ENCODE measurements around the gene WDR77.

Gene WDR77

GRCh38 chr1:111486431-111486830 lies 37.4 kb upstream of the WDR77 start:
- Histone ChIP-seq H4K8ac (ENCODE audit: low read depth, low read length) (no peak overlapping the region), H2BK120ac (ENCODE audit: low read depth, low read length) (no peak overlapping the region), H3K4me1 (ENCODE audit: control insufficient read depth in 2 of 2, insufficient read depth in 1 of 2, low read depth in 1 of 2, low read length in 2 of 2) (no peaks in the 10 kb centered on the region), H2BK12ac (ENCODE audit: low read length) (no peak overlapping the region), H3K9me3 (replicated peaks in 1 of 2; ENCODE audit: control insufficient read depth in 2 of 2, insufficient read depth in 1 of 2, low read depth in 1 of 2, low read length in 2 of 2) (no peaks in the 10 kb centered on the region), H4K91ac (ENCODE audit: low read depth, low read length, poor library complexity) (no peak overlapping the region), H2BK5ac (ENCODE audit: low read length) (no peak overlapping the region), H3K4me3 (ENCODE audit: low read length in 2 of 2) (no peak overlapping the region), H3K36me3 (replicated peaks in 1 of 2; ENCODE audit: control insufficient read depth in 2 of 2, insufficient read depth in 2 of 2, low read length in 2 of 2) (no peaks in the 10 kb centered on the region), H3K23ac (ENCODE audit: low read depth, low read length, poor library complexity) (no peak overlapping the region), H3K79me1 (ENCODE audit: low read depth, low read length) (no peaks in the 10 kb centered on the region), H2BK15ac (ENCODE audit: low read length) (no peak overlapping the region), H3K27ac (replicated peaks; ENCODE audit: low read length) (no peak overlapping the region), H2AK5ac (ENCODE audit: low read depth, low read length) (no peak overlapping the region), H3K9ac (ENCODE audit: low read depth, low read length, poor library complexity) (peak overlapping the region; percentile 63), H3K14ac (ENCODE audit: low read length) (no peak overlapping the region), H3K4ac (ENCODE audit: low read length) (no peak overlapping the region), H3K27me3 (ENCODE audit: control insufficient read depth in 3 of 3, insufficient read depth in 3 of 3, low read depth in 1 of 3, low read length in 3 of 3) (peaks cover 0 to 18% (median 0%) of the 10 kb centered on the region in 3 experiments), H3K4me2 (ENCODE audit: insufficient read depth, low read length, poor library complexity, severe bottlenecking) (no peak overlapping the region), H2AFZ (ENCODE audit: low read length) (no peak overlapping the region), H3K18ac (ENCODE audit: low read length) (no peak overlapping the region)
- no CpG with 5 or more reads among the region's 7 CpGs for WGBS, 2 donors (ENCODE audit: extremely low coverage in 2 of 2, insufficient read length in 2 of 2, insufficient replicate concordance in 1 of 2)
- no peak for DNase-seq (ENCODE audit: low spot score)

- H3K27ac ChIP-seq (replicated peaks; ENCODE audit: low read length) = no peak overlapping the region
- no peak overlapping the region for H3K18ac ChIP-seq (ENCODE audit: low read length)
- no peak overlapping the region for H3K4me2 ChIP-seq (ENCODE audit: insufficient read depth, low read length, poor library complexity, severe bottlenecking)
- H4K8ac ChIP-seq (ENCODE audit: low read depth, low read length) = no peak overlapping the region
- no peaks in the 10 kb centered on the region for H3K79me1 ChIP-seq (ENCODE audit: low read depth, low read length)
- no peak overlapping the region for H2BK15ac ChIP-seq (ENCODE audit: low read length)
- no peaks in the 10 kb centered on the region for H3K4me1 ChIP-seq (ENCODE audit: control insufficient read depth in 2 of 2, insufficient read depth in 1 of 2, low read depth in 1 of 2, low read length in 2 of 2)
- H2AFZ ChIP-seq (ENCODE audit: low read length) = no peak overlapping the region
- no peak overlapping the region for H3K4me3 ChIP-seq (ENCODE audit: low read length in 2 of 2)
- H3K36me3 ChIP-seq (replicated peaks in 1 of 2; ENCODE audit: control insufficient read depth in 2 of 2, insufficient read depth in 2 of 2, low read length in 2 of 2) = no peaks in the 10 kb centered on the region
- no peak overlapping the region for H3K4ac ChIP-seq (ENCODE audit: low read length)
- peaks cover 0 to 16% (median 0%) of the 10 kb centered on the region in 3 experiments for H3K27me3 ChIP-seq (ENCODE audit: control insufficient read depth in 3 of 3, insufficient read depth in 3 of 3, low read depth in 1 of 3, low read length in 3 of 3)
- no peak overlapping the region for H3K9ac ChIP-seq (ENCODE audit: low read depth, low read length, poor library complexity)
- H2BK120ac ChIP-seq (ENCODE audit: low read depth, low read length) = no peak overlapping the region
- H2BK12ac ChIP-seq (ENCODE audit: low read length) = no peak overlapping the region
- no peak for DNase-seq (ENCODE audit: low spot score)
- no peak overlapping the region for H3K14ac ChIP-seq (ENCODE audit: low read length)
- no peak overlapping the region for H2AK5ac ChIP-seq (ENCODE audit: low read depth, low read length)
- no peak overlapping the region for H4K91ac ChIP-seq (ENCODE audit: low read depth, low read length, poor library complexity)
- no peak overlapping the region for H2BK5ac ChIP-seq (ENCODE audit: low read length)
- H3K9me3 ChIP-seq (replicated peaks in 1 of 2; ENCODE audit: control insufficient read depth in 2 of 2, insufficient read depth in 1 of 2, low read depth in 1 of 2, low read length in 2 of 2) = no peaks in the 10 kb centered on the region
- no peak overlapping the region for H3K23ac ChIP-seq (ENCODE audit: low read depth, low read length, poor library complexity)
Observed at GRCh38 chr1:111484391-111485026, 35.5 kb upstream of the WDR77 start.

GRCh38 chr1:111483876-111484275 lies 34.8 kb upstream of the WDR77 start:
- no peak overlapping the region for H4K8ac ChIP-seq (ENCODE audit: low read depth, low read length)
- no peaks in the 10 kb centered on the region for H3K79me1 ChIP-seq (ENCODE audit: low read depth, low read length)
- H3K36me3 ChIP-seq (replicated peaks in 1 of 2; ENCODE audit: control insufficient read depth in 2 of 2, insufficient read depth in 2 of 2, low read length in 2 of 2) = no peaks in the 10 kb centered on the region
- H3K4ac ChIP-seq (ENCODE audit: low read length) = no peak overlapping the region
- H2BK15ac ChIP-seq (ENCODE audit: low read length) = no peak overlapping the region
- no peak overlapping the region for H3K14ac ChIP-seq (ENCODE audit: low read length)
- no peak overlapping the region for H2AFZ ChIP-seq (ENCODE audit: low read length)
- no peak overlapping the region for H3K27ac ChIP-seq (replicated peaks; ENCODE audit: low read length)
- H3K27me3 ChIP-seq (ENCODE audit: control insufficient read depth in 3 of 3, insufficient read depth in 3 of 3, low read depth in 1 of 3, low read length in 3 of 3) = peaks cover 0 to 13% (median 0%) of the 10 kb centered on the region in 3 experiments
- H3K18ac ChIP-seq (ENCODE audit: low read length) = no peak overlapping the region
- DNase-seq (ENCODE audit: low spot score) = no peak
- H2BK12ac ChIP-seq (ENCODE audit: low read length) = no peak overlapping the region
- H3K9me3 ChIP-seq (replicated peaks in 1 of 2; ENCODE audit: control insufficient read depth in 2 of 2, insufficient read depth in 1 of 2, low read depth in 1 of 2, low read length in 2 of 2) = no peaks in the 10 kb centered on the region
- H3K23ac ChIP-seq (ENCODE audit: low read depth, low read length, poor library complexity) = no peak overlapping the region
- no peak overlapping the region for H2BK5ac ChIP-seq (ENCODE audit: low read length)
- no peak overlapping the region for H3K9ac ChIP-seq (ENCODE audit: low read depth, low read length, poor library complexity)
- no peak overlapping the region for H2AK5ac ChIP-seq (ENCODE audit: low read depth, low read length)
- no peaks in the 10 kb centered on the region for H3K4me1 ChIP-seq (ENCODE audit: control insufficient read depth in 2 of 2, insufficient read depth in 1 of 2, low read depth in 1 of 2, low read length in 2 of 2)
- H3K4me3 ChIP-seq (ENCODE audit: low read length in 2 of 2) = no peak overlapping the region
- no CpG with 5 or more reads among the region's 2 CpGs for WGBS, 2 donors (ENCODE audit: extremely low coverage in 2 of 2, insufficient read length in 2 of 2, insufficient replicate concordance in 1 of 2)
- H3K4me2 ChIP-seq (ENCODE audit: insufficient read depth, low read length, poor library complexity, severe bottlenecking) = no peak overlapping the region
- no peak overlapping the region for H4K91ac ChIP-seq (ENCODE audit: low read depth, low read length, poor library complexity)
- no peak overlapping the region for H2BK120ac ChIP-seq (ENCODE audit: low read depth, low read length)

- H2BK12ac ChIP-seq (ENCODE audit: low read length) = no peak overlapping the region
- no CpG with 5 or more reads among the region's 3 CpGs for WGBS, 2 donors (ENCODE audit: extremely low coverage in 2 of 2, insufficient read length in 2 of 2, insufficient replicate concordance in 1 of 2)
- no peak overlapping the region for H2AK5ac ChIP-seq (ENCODE audit: low read depth, low read length)
- no peak overlapping the region for H3K18ac ChIP-seq (ENCODE audit: low read length)
- H3K79me1 ChIP-seq (ENCODE audit: low read depth, low read length) = no peaks in the 10 kb centered on the region
- H2AFZ ChIP-seq (ENCODE audit: low read length) = no peak overlapping the region
- no peak overlapping the region for H3K14ac ChIP-seq (ENCODE audit: low read length)
- no peak overlapping the region for H3K9ac ChIP-seq (ENCODE audit: low read depth, low read length, poor library complexity)
- no peak overlapping the region for H2BK5ac ChIP-seq (ENCODE audit: low read length)
- no peaks in the 10 kb centered on the region for H3K4me1 ChIP-seq (ENCODE audit: control insufficient read depth in 2 of 2, insufficient read depth in 1 of 2, low read depth in 1 of 2, low read length in 2 of 2)
- no peaks in the 10 kb centered on the region for H3K9me3 ChIP-seq (replicated peaks in 1 of 2; ENCODE audit: control insufficient read depth in 2 of 2, insufficient read depth in 1 of 2, low read depth in 1 of 2, low read length in 2 of 2)
- H3K4ac ChIP-seq (ENCODE audit: low read length) = no peak overlapping the region
- no peak overlapping the region for H3K23ac ChIP-seq (ENCODE audit: low read depth, low read length, poor library complexity)
- DNase-seq (ENCODE audit: low spot score) = no peak
- H4K8ac ChIP-seq (ENCODE audit: low read depth, low read length) = no peak overlapping the region
- no peak overlapping the region for H2BK15ac ChIP-seq (ENCODE audit: low read length)
- H3K4me3 ChIP-seq (ENCODE audit: low read length in 2 of 2) = no peak overlapping the region
- H3K36me3 ChIP-seq (replicated peaks in 1 of 2; ENCODE audit: control insufficient read depth in 2 of 2, insufficient read depth in 2 of 2, low read length in 2 of 2) = no peaks in the 10 kb centered on the region
- no peak overlapping the region for H3K27ac ChIP-seq (replicated peaks; ENCODE audit: low read length)
- H4K91ac ChIP-seq (ENCODE audit: low read depth, low read length, poor library complexity) = no peak overlapping the region
- H3K27me3 ChIP-seq (ENCODE audit: control insufficient read depth in 3 of 3, insufficient read depth in 3 of 3, low read depth in 1 of 3, low read length in 3 of 3) = peaks cover 0 to 13% (median 0%) of the 10 kb centered on the region in 3 experiments
- no peak overlapping the region for H3K4me2 ChIP-seq (ENCODE audit: insufficient read depth, low read length, poor library complexity, severe bottlenecking)
- H2BK120ac ChIP-seq (ENCODE audit: low read depth, low read length) = no peak overlapping the region
Observed at GRCh38 chr1:111483166-111483565, 34.1 kb upstream of the WDR77 start.

Data from neuronal stem cell (in vitro differentiated cells).